WTC11 (cell line): ENCODE measurements around the gene ZNF775. TPM values are rescaled to one million over a fixed set of nuclear protein-coding genes. Genes with fewer than 3 reads are reported as not detected.
A peak's percentile ranks its signal among the peaks of the same experiment; 100 is the strongest.

Experiments
- ATAC-seq: fragments of 200-7000 bp; cut with Tn5 transposase; 2 replicates; pipeline ENCODE4 v1.10.0; 2021; ENCODE audit warnings: mild to moderate bottlenecking, moderate library complexity
- CTCF ChIA-PET: fragments of 300-600 bp; sonication (Branson Sonifier 250); formaldehyde crosslinking; loops from one replicate; lab custom pipeline; 2021; ENCODE audit warnings: antibody characterized with exemption; lab: Charles Lee
- POLR2A ChIA-PET: fragments of 350-600 bp; sonication (Branson Sonifier 250); formaldehyde crosslinking; loops from one replicate; lab custom pipeline; 2021; ENCODE audit warnings: antibody characterized with exemption; lab: Charles Lee
- DNase-seq: peaks from one replicate; pipeline ENCODE4 v3.0.0; 2021; ENCODE audit warnings: low spot score
- H3K27ac Mint-ChIP-seq: 2 replicates; pipeline ENCODE4 v1.8.0; 2021; ENCODE audit warnings: mixed read lengths
- H3K27me3 Mint-ChIP-seq: 2 replicates; pipeline ENCODE4 v1.8.0; 2021; ENCODE audit warnings: low read depth, mild to moderate bottlenecking, moderate library complexity, mixed read lengths
- H3K36me3 Mint-ChIP-seq: 2 replicates; pipeline ENCODE4 v1.8.0; 2021; ENCODE audit warnings: mixed read lengths
- H3K4me1 Mint-ChIP-seq: 2 replicates; pipeline ENCODE4 v1.8.0; 2022; ENCODE audit warnings: mixed read lengths
- H3K4me3 Mint-ChIP-seq: 2 replicates; pipeline ENCODE4 v1.8.0; 2021; ENCODE audit warnings: mild to moderate bottlenecking, moderate library complexity, mixed read lengths
- H3K9me3 Mint-ChIP-seq: 2 replicates; pipeline ENCODE4 v1.8.0; 2021; ENCODE audit warnings: mixed read lengths
- ATF1 ChIP-seq: sonication (generic); formaldehyde crosslinking; IDR thresholded peaks from 2 replicates; pipeline ENCODE4 v1.8.1; 2023; ENCODE audit warnings: mild to moderate bottlenecking, moderate library complexity, missing genetic modification reagents
- E2F1 ChIP-seq: sonication (generic); formaldehyde crosslinking; IDR thresholded peaks from 2 replicates; pipeline ENCODE4 v1.8.0; 2022; ENCODE audit warnings: mild to moderate bottlenecking, missing genetic modification reagents
- E2F5 ChIP-seq: sonication (generic); formaldehyde crosslinking; IDR thresholded peaks from 2 replicates; pipeline ENCODE4 v1.8.1; 2022; ENCODE audit warnings: mild to moderate bottlenecking, moderate library complexity, missing genetic modification reagents
- JUN ChIP-seq: sonication (generic); formaldehyde crosslinking; IDR thresholded peaks from 2 replicates; pipeline ENCODE4 v1.8.0; 2023; ENCODE audit warnings: mild to moderate bottlenecking, missing genetic modification reagents
- MAX ChIP-seq: sonication (generic); formaldehyde crosslinking; IDR thresholded peaks from 2 replicates; pipeline ENCODE4 v1.8.0; 2022; ENCODE audit warnings: mild to moderate bottlenecking, missing genetic modification reagents
- SOX15 ChIP-seq: fragments of 250-450 bp; sonication (Bioruptor Pico); IDR thresholded peaks from 2 replicates; pipeline ENCODE4 v1.9.0; 2021; ENCODE audit warnings: mild to moderate bottlenecking
- TEAD1 ChIP-seq: sonication (generic); formaldehyde crosslinking; IDR thresholded peaks from 2 replicates; pipeline ENCODE4 v1.8.0; 2022; ENCODE audit warnings: mild to moderate bottlenecking, missing genetic modification reagents
- USF1 ChIP-seq: sonication (generic); formaldehyde crosslinking; IDR thresholded peaks from 2 replicates; pipeline ENCODE4 v1.8.0; 2022; ENCODE audit warnings: mild to moderate bottlenecking, missing genetic modification reagents
- USF2 ChIP-seq: sonication (generic); formaldehyde crosslinking; IDR thresholded peaks from 2 replicates; pipeline ENCODE4 v1.8.1; 2023; ENCODE audit warnings: mild to moderate bottlenecking, missing genetic modification reagents, moderate library complexity
- ZNF121 ChIP-seq: sonication (generic); formaldehyde crosslinking; IDR thresholded peaks from 2 replicates; pipeline ENCODE4 v1.8.0; 2023; ENCODE audit warnings: missing genetic modification reagents
- ZNF281 ChIP-seq: sonication (generic); formaldehyde crosslinking; IDR thresholded peaks from 2 replicates; pipeline ENCODE4 v1.8.0; 2023; ENCODE audit warnings: mild to moderate bottlenecking, missing genetic modification reagents
- ZNF396 ChIP-seq: fragments of 250-450 bp; sonication (Bioruptor Pico); IDR thresholded peaks from 2 replicates; pipeline ENCODE4 v1.8.0; 2021; ENCODE audit warnings: mild to moderate bottlenecking, moderate library complexity, borderline replicate concordance
- ZNF425 ChIP-seq: fragments of 250-450 bp; sonication (Bioruptor Pico); conservative IDR thresholded peaks from 2 replicates; pipeline ENCODE4 v1.9.0; 2021; ENCODE audit warnings: mild to moderate bottlenecking
- ZNF512 ChIP-seq: sonication (generic); formaldehyde crosslinking; IDR thresholded peaks from 2 replicates; pipeline ENCODE4 v1.8.1; 2022; ENCODE audit warnings: missing genetic modification reagents, borderline replicate concordance
- ZNF532 ChIP-seq: fragments of 250-450 bp; sonication (Bioruptor Pico); IDR thresholded peaks from 2 replicates; pipeline ENCODE4 v1.9.0; 2021; ENCODE audit warnings: mild to moderate bottlenecking, borderline replicate concordance
- total RNA-seq: library from RNA; stranded (reverse); gene quantifications from 3 replicates; pipeline ENCODE4 v1.2.3, GENCODE V29; 2021

ZNF775 gene
- total RNA-seq, 1 experiment from 2014 or later: 25.4 TPM

GRCh38 chr7:150378853-150379440 lies at the start of gene ZNF775 (continued):
- TF ChIP-seq JUN (no peak), ZNF512 (CRISPR knock-in tag) (no peak), SOX15 (CRISPR knock-in tag) (no peak), USF1 (CRISPR knock-in tag) (peak; percentile 93), ZNF396 (CRISPR knock-in tag) (no peak), MAX (CRISPR knock-in tag) (peak; percentile 42; the same call in 1 of the 2 replicates)

- Mint-ChIP-seq H3K9me3 (no peaks in the 10 kb centered on the region), H3K27ac (peak overlapping the region; percentile 97), H3K4me1 (peaks cover 60% of the 10 kb centered on the region), H3K4me3 (peak overlapping the region; percentile 26; the same call in 1 of the 2 replicates), H3K27me3 (0 out of 2 replicates have a peak, but pooled peaks cover 2% of the 10 kb centered on the region), H3K36me3 (peaks cover 44% of the 10 kb centered on the region)
- ChIA-PET CTCF (interaction anchor here (0.7 to 1.5 kb wide), 11 partner anchors 9 to 646 kb away, joined by 3 to 6 read pairs (median 4); no protein-coding TSS in a partner anchor), POLR2A (interaction anchor here (0.6 to 2.2 kb wide), 11 partner anchors 9 to 1039 kb away, joined by 3 to 9 read pairs (median 3); partner anchors contain the start of genes RARRES2 and REPIN1)
- DNase-seq (peak; percentile 81), ATAC-seq (peak; percentile 94)
- no peak for TF ChIP-seq E2F1 (CRISPR knock-in tag)
- TF ChIP-seq USF2 (CRISPR knock-in tag): no peak
- no peak for TF ChIP-seq USF1 (CRISPR knock-in tag)
- no peak for TF ChIP-seq ZNF121 (CRISPR knock-in tag)
- TF ChIP-seq ZNF281: no peak
- no peak for TF ChIP-seq ZNF425 (CRISPR knock-in tag)
- TF ChIP-seq TEAD1 (CRISPR knock-in tag): 0 out of 2 replicates have a peak, but pooled peaks have one; percentile 29
- TF ChIP-seq E2F5 (CRISPR knock-in tag): no peak
- no peak for TF ChIP-seq ZNF532 (CRISPR knock-in tag)
- TF ChIP-seq ATF1 (CRISPR knock-in tag): no peak
These were observed 49.6 kb upstream of the ZNF775 start for GRCh38 chr7:150329331-150330120.
